Neutrophil (primary cell): ENCODE results near the gene ARL4D.
"Not testable (repeated sequence)": the region's sequence is repeated elsewhere in the genome, so short reads cannot be mapped to it uniquely, and the experiment has no call there.

Source experiments
- H3K27ac ChIP-seq: fragments of 200-600 bp; sonication (generic); 2 replicates; pipeline ENCODE4 v1.5.1; 2016; ENCODE audit warnings: mild to moderate bottlenecking, moderate library complexity
- H3K27me3 ChIP-seq: fragments of 200-600 bp; sonication (generic); 2 replicates; pipeline ENCODE4 v1.6.0; 2016; ENCODE audit warnings: mild to moderate bottlenecking
- H3K36me3 ChIP-seq: fragments of 200-600 bp; sonication (generic); 2 replicates; pipeline ENCODE4 v1.5.1; 2017
- H3K4me1 ChIP-seq, 2 experiments: fragments of 200-600 bp in 1 of 2; sonication (generic) in 1 of 2; 1 replicate in 1 of 2; 2 replicates in 1 of 2; pipeline versions ENCODE4 v1.5.1 to v1.6.1; 2013 to 2016; ENCODE audit warnings: low read depth in 1 of 2, low read length in 1 of 2, mild to moderate bottlenecking in 1 of 2, moderate library complexity in 1 of 2; ENCODE audit not compliant: control insufficient read depth in 1 of 2, insufficient read depth in 1 of 2
- H3K4me3 ChIP-seq, 2 experiments: fragments of 200-600 bp in 1 of 2; sonication (generic) in 1 of 2; 1 replicate in 1 of 2; 2 replicates in 1 of 2; pipeline ENCODE4 v1.5.1; 2013 to 2016; ENCODE audit warnings: low read depth in 1 of 2, low read length in 1 of 2, mild to moderate bottlenecking in 1 of 2, moderate library complexity in 1 of 2
- H3K9me3 ChIP-seq: fragments of 200-600 bp; sonication (generic); 2 replicates; pipeline ENCODE4 v1.5.1; 2016
- CTCF ChIP-seq: fragments of 200-600 bp; sonication (generic); IDR thresholded peaks from 2 replicates; pipeline ENCODE4 v1.5.1; 2016; ENCODE audit warnings: antibody characterized with exemption

Gene ARL4D

GRCh38 chr17:43416998-43417890, 18.5 kb downstream of the ARL4D start:
- H3K4me3 ChIP-seq, result no peak overlapping the region
- H3K27ac ChIP-seq, result no peak overlapping the region
- no peak for TF ChIP-seq CTCF

GRCh38 chr17:43418441-43419374, 19.9 kb downstream of the ARL4D start:
- no peaks in the 10 kb centered on the region for H3K4me1 ChIP-seq
- no peak overlapping the region for H3K27ac ChIP-seq
- no peak overlapping the region for H3K4me3 ChIP-seq
- no peaks in the 10 kb centered on the region for H3K36me3 ChIP-seq
- no peaks in the 10 kb centered on the region for H3K9me3 ChIP-seq
- peaks cover 50% of the 10 kb centered on the region for H3K27me3 ChIP-seq
- no peak for TF ChIP-seq CTCF

More at GRCh38 chr17:43416998-43417890, 18.5 kb downstream of the ARL4D start:
- Histone ChIP-seq H3K36me3 (no peaks in the 10 kb centered on the region), H3K27me3 (peaks cover 41% of the 10 kb centered on the region), H3K9me3 (no peaks in the 10 kb centered on the region), H3K4me1 (no peaks in the 10 kb centered on the region)

GRCh38 chr17:43419375-43419882, 20.6 kb downstream of the ARL4D start:
- H3K36me3 ChIP-seq, H3K27ac ChIP-seq, H3K4me1 ChIP-seq, H3K9me3 ChIP-seq, H3K4me3 ChIP-seq: not testable (repeated sequence)
- peaks cover 57% of the 10 kb centered on the region for H3K27me3 ChIP-seq

- Histone ChIP-seq H3K27me3 (peaks cover 45% of the 10 kb centered on the region), H3K9me3 (no peaks in the 10 kb centered on the region), H3K4me1 (no peaks in the 10 kb centered on the region), H3K27ac (no peak overlapping the region), H3K36me3 (no peaks in the 10 kb centered on the region), H3K4me3 (no peak overlapping the region)
- no peak for TF ChIP-seq CTCF
Observed at GRCh38 chr17:43423777-43424455, 25.1 kb downstream of the ARL4D start.

GRCh38 chr17:43427362-43428043, 28.7 kb downstream of the ARL4D start:
- H3K9me3 ChIP-seq, result no peaks in the 10 kb centered on the region
- TF ChIP-seq CTCF, result no peak
- H3K36me3 ChIP-seq, result no peaks in the 10 kb centered on the region
- H3K4me3 ChIP-seq, result no peak overlapping the region
- H3K27me3 ChIP-seq, result peaks cover 48% of the 10 kb centered on the region
- H3K4me1 ChIP-seq, result no peaks in the 10 kb centered on the region
- H3K27ac ChIP-seq, result no peak overlapping the region
